CD14-positive monocyte (primary cell): ENCODE data around the gene VWA5B1. TPM values are rescaled to one million over a fixed set of nuclear protein-coding genes. Genes with fewer than 3 reads are reported as not detected.

ENCODE experiments used
- DNase-seq, 3 donors: peaks; one replicate each; pipeline ENCODE4 v3.0.0-alpha.2; 2011 to 2022
- H2AFZ ChIP-seq: 2 replicates; pipeline ENCODE4 v1.6.0; 2012; ENCODE audit warnings: mild to moderate bottlenecking, low read depth, low read length, inconsistent platforms; ENCODE audit not compliant: insufficient read depth, poor library complexity, severe bottlenecking
- H3K27ac ChIP-seq, 2 donors: 1 replicate in 1 of 2; 2 replicates in 1 of 2; pipeline ENCODE4 v1.5.1; 2012 to 2013; ENCODE audit warnings: low read length in 2 of 2, control low read depth in 1 of 2, inconsistent platforms in 1 of 2, low read depth in 1 of 2, mild to moderate bottlenecking in 1 of 2
- H3K27me3 ChIP-seq, 2 donors: one replicate each; pipeline versions ENCODE4 v1.6.0 to v1.6.1; 2011 to 2013; ENCODE audit warnings: low read length in 2 of 2; ENCODE audit not compliant: control insufficient read depth in 2 of 2, insufficient read depth in 2 of 2
- H3K36me3 ChIP-seq, 2 donors: replicated peaks in 1 of 2; 1 replicate in 1 of 2; 2 replicates in 1 of 2; pipeline versions ENCODE4 v1.5.1 to v1.6.1; 2012 to 2013; ENCODE audit warnings: low read length in 2 of 2, control low read depth in 1 of 2, inconsistent platforms in 1 of 2, mild to moderate bottlenecking in 1 of 2; ENCODE audit not compliant: insufficient read depth in 2 of 2, control insufficient read depth in 1 of 2
- H3K4me1 ChIP-seq, 2 donors: 1 replicate in 1 of 2; 2 replicates in 1 of 2; pipeline versions ENCODE4 v1.5.1 to v1.6.1; 2012 to 2013; ENCODE audit warnings: low read length in 2 of 2, control low read depth in 1 of 2, inconsistent platforms in 1 of 2, mild to moderate bottlenecking in 1 of 2, moderate library complexity in 1 of 2; ENCODE audit not compliant: insufficient read depth in 2 of 2, control insufficient read depth in 1 of 2
- H3K4me2 ChIP-seq: replicated peaks from 2 replicates; pipeline ENCODE3; 2012; ENCODE audit warnings: low read length, moderate library complexity, mild to moderate bottlenecking; ENCODE audit not compliant: poor library complexity, severe bottlenecking; ENCODE audit errors: extremely low read depth
- H3K4me3 ChIP-seq, 3 experiments: fragments of 200-600 bp in 1 of 3; sonication (generic) in 1 of 3; replicated peaks in 1 of 3; 1 replicate in 2 of 3; 2 replicates in 1 of 3; pipeline ENCODE4 v1.5.1; 2011 to 2013; ENCODE audit warnings: low read length in 3 of 3, mild to moderate bottlenecking in 3 of 3, control low read depth in 2 of 3, low read depth in 2 of 3, inconsistent platforms in 1 of 3, moderate library complexity in 1 of 3
- H3K79me2 ChIP-seq: 2 replicates; pipeline ENCODE4 v1.6.0; 2012; ENCODE audit warnings: mild to moderate bottlenecking, control low read depth, inconsistent platforms, low read length, moderate library complexity; ENCODE audit not compliant: insufficient read depth
- H3K9ac ChIP-seq: 2 replicates; pipeline ENCODE4 v1.6.0; 2017; ENCODE audit warnings: low read length, mild to moderate bottlenecking; ENCODE audit not compliant: insufficient read depth, poor library complexity, severe bottlenecking
- H3K9me3 ChIP-seq, 2 donors: replicated peaks in 1 of 2; 1 replicate in 1 of 2; 2 replicates in 1 of 2; pipeline versions ENCODE4 v1.5.1 to v1.6.1; 2012 to 2013; ENCODE audit warnings: low read length in 2 of 2, control low read depth in 1 of 2; ENCODE audit not compliant: control insufficient read depth in 1 of 2, insufficient read depth in 1 of 2
- H4K20me1 ChIP-seq: 2 replicates; pipeline ENCODE4 v1.6.0; 2012; ENCODE audit warnings: mild to moderate bottlenecking, low read length, control low read depth, moderate library complexity; ENCODE audit not compliant: insufficient read depth
- H3K27ac Mint-ChIP-seq, 7 donors: one replicate each; pipeline ENCODE4 v1.8.0; 2020; ENCODE audit warnings: mild to moderate bottlenecking in 7 of 7, mixed read lengths in 7 of 7, moderate library complexity in 6 of 7, inconsistent platforms in 2 of 7
- H3K27me3 Mint-ChIP-seq, 3 donors: one replicate each; pipeline ENCODE4 v1.8.0; 2021 to 2022; ENCODE audit warnings: low read depth in 3 of 3, mild to moderate bottlenecking in 3 of 3, mixed read lengths in 3 of 3, moderate library complexity in 3 of 3, inconsistent platforms in 1 of 3
- H3K36me3 Mint-ChIP-seq, 2 donors: one replicate each; pipeline ENCODE4 v1.8.0; 2020; ENCODE audit warnings: mixed read lengths in 2 of 2, inconsistent platforms in 1 of 2, mild to moderate bottlenecking in 1 of 2
- H3K4me1 Mint-ChIP-seq: one replicate; pipeline ENCODE4 v1.8.0; 2020; ENCODE audit warnings: mild to moderate bottlenecking, mixed read lengths
- H3K4me3 Mint-ChIP-seq, 2 donors: one replicate each; pipeline ENCODE4 v1.8.0; 2020; ENCODE audit warnings: mild to moderate bottlenecking in 2 of 2, mixed read lengths in 2 of 2, moderate library complexity in 1 of 2
- H3K9me3 Mint-ChIP-seq, 7 donors: one replicate each; pipeline ENCODE4 v1.8.0; 2020 to 2022; ENCODE audit warnings: mixed read lengths in 7 of 7, mild to moderate bottlenecking in 6 of 7, moderate library complexity in 6 of 7, inconsistent platforms in 2 of 7
- WGBS: methylation state at CpG from one replicate; pipeline ENCODE4 v1.1.5; 2013; ENCODE audit warnings: missing lambda C conversion rate; ENCODE audit not compliant: insufficient coverage; 5-methylcytosine and 5-hydroxymethylcytosine counted together
- intact Hi-C, 2 donors: fragments of 100-400 bp; cut with micrococcal nuclease; formaldehyde crosslinking; loops; one replicate each; pipeline versions ENCODE4 v1.15.0 to v1.15.1; 2023
- polyA plus RNA-seq, 3 donors: library from polyadenylated mRNA; depleted of rRNA in 1 of 3; unstranded in 2 of 3; stranded (reverse) in 1 of 3; fragments of 300-500 nt in 2 of 3; fragments of >200 nt in 1 of 3; fragmentation: Illumina TruSeq in 2 of 3; gene quantifications; 1 replicate in 2 of 3; 2 replicates in 1 of 3; pipeline ENCODE4 v1.2.3, GENCODE V29; 2012 to 2021
- TF ChIP-seq, protein P1 (sequence below): fragments of 200-600 bp; IDR thresholded peaks from one replicate; pipeline ENCODE4 v1.8.0; 2022; ENCODE audit warnings: antibody characterized with exemption, mild to moderate bottlenecking

Gene VWA5B1
- polyA plus RNA-seq, 3 donors = not detected

DNA sequence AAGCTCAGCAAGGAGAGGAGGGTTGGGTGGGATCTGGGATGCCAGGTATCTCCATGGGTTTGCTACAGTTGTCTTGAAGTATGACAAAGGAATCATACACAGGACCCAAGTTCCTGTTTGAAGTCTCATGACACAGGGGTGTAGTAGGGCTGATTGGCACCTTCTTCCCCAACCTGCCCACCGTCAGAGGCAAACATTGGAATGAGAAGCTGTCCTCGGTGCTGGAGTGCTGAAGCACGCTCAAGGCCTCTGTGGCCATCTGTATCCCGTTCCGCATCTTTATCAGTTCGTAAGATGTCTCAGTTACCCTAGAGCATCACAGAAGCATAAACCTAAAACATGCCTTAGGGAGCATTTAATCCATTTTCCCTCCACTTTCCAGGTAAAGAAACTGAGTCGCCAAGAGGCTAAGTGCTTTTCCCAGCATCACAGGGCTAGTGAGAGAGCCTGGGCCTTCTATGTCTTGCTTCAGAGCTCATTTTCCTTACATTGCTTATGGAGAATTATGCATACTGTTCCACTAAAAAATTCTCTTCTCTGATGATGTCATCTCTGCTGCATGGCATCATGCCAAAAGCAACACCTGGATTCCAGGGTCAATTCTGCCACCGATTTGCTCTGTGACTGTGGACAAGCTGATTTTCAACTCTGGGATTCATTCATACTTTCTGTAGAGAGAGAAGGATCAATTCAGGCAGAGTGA, 34.2 kb downstream of the VWA5B1 start:
- H3K36me3 ChIP-seq = no peaks in the 10 kb centered on the region
- Mint-ChIP-seq H3K4me3 (no peak overlapping the region), H3K4me1 (no peaks in the 10 kb centered on the region), H3K27me3 (peaks cover 13 to 41% (median 24%) of the 10 kb centered on the region in 3 donors), H3K36me3 (no peaks in the 10 kb centered on the region), H3K9me3 (no peaks in the 10 kb centered on the region), H3K27ac (no peak overlapping the region)
- peaks cover 0 to 7% of the 10 kb centered on the region in 2 donors for H3K27me3 ChIP-seq
- H3K9me3 ChIP-seq = no peaks in the 10 kb centered on the region
- H2AFZ ChIP-seq = no peak overlapping the region
- H3K4me1 ChIP-seq = no peaks in the 10 kb centered on the region
- no peak overlapping the region for H3K27ac ChIP-seq
- no peak overlapping the region for H3K4me2 ChIP-seq
- H4K20me1 ChIP-seq = no peaks in the 10 kb centered on the region
- H3K9ac ChIP-seq = no peak overlapping the region
- TF ChIP-seq, protein P1, sequence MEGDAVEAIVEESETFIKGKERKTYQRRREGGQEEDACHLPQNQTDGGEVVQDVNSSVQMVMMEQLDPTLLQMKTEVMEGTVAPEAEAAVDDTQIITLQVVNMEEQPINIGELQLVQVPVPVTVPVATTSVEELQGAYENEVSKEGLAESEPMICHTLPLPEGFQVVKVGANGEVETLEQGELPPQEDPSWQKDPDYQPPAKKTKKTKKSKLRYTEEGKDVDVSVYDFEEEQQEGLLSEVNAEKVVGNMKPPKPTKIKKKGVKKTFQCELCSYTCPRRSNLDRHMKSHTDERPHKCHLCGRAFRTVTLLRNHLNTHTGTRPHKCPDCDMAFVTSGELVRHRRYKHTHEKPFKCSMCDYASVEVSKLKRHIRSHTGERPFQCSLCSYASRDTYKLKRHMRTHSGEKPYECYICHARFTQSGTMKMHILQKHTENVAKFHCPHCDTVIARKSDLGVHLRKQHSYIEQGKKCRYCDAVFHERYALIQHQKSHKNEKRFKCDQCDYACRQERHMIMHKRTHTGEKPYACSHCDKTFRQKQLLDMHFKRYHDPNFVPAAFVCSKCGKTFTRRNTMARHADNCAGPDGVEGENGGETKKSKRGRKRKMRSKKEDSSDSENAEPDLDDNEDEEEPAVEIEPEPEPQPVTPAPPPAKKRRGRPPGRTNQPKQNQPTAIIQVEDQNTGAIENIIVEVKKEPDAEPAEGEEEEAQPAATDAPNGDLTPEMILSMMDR = no peak
- intact Hi-C loops = no loop called here
- no peak overlapping the region for H3K4me3 ChIP-seq
- DNase-seq = no peak
- WGBS = 71% methylated on average over 7 of the region's 8 CpGs
- H3K79me2 ChIP-seq = no peaks in the 10 kb centered on the region

DNA sequence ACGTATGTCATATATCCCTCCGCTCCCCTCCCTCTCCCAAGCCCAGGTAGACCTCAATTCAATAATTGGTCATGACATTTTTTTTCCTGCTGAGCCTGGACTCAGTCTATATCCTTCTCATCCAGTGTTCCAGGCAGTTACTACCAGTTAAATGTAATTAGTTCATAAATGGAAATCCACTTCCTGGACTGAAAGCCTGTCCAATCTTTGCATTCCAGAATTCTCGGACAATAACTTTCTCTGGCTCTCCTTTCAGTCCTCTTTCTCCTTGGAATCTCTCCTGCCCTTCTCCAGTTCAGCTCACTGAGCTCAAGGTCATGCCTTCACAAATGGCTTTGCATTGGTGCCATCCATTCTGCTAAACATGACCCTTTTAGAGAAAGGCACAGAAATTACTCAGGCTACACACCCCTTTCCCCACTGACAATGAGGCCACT, 34.8 kb downstream of the VWA5B1 start:
- no peaks in the 10 kb centered on the region for H3K36me3 ChIP-seq
- H3K9me3 ChIP-seq = no peaks in the 10 kb centered on the region
- peaks cover 15 to 45% (median 24%) of the 10 kb centered on the region in 3 donors for H3K27me3 Mint-ChIP-seq
- intact Hi-C loops = no loop called here
- H4K20me1 ChIP-seq = no peaks in the 10 kb centered on the region
- H3K27ac Mint-ChIP-seq = no peak overlapping the region
- peaks cover 0 to 7% of the 10 kb centered on the region in 2 donors for H3K27me3 ChIP-seq
- no peaks in the 10 kb centered on the region for H3K9me3 Mint-ChIP-seq
- H3K27ac ChIP-seq = no peak overlapping the region
- H3K79me2 ChIP-seq = no peaks in the 10 kb centered on the region
- no peak overlapping the region for H3K4me2 ChIP-seq
- DNase-seq = no peak
- H3K4me3 ChIP-seq = no peak overlapping the region
- H3K9ac ChIP-seq = no peak overlapping the region
- 93% methylated on average over 1 of the region's 3 CpGs for WGBS
- no peaks in the 10 kb centered on the region for H3K4me1 ChIP-seq
- TF ChIP-seq, protein P1 = no peak
- no peak overlapping the region for H2AFZ ChIP-seq
- H3K36me3 Mint-ChIP-seq = no peaks in the 10 kb centered on the region
- no peak overlapping the region for H3K4me3 Mint-ChIP-seq
- no peaks in the 10 kb centered on the region for H3K4me1 Mint-ChIP-seq
